GM03348 (cell line): Measurements from ENCODE around the gene MYF5.

Source experiments
- DNase-seq: peaks from one replicate; pipeline ENCODE4 v3.0.0; 2012; ENCODE audit warnings: low spot score

MYF5 gene

GRCh38 chr12:80716696-80717469 is at the start of gene MYF5:
TSS of gene MYF5 (plus strand) at chr12:80716912. CDS start at chr12:80717064, 152 bp downstream.
- DNase-seq = no peak

- no peak for DNase-seq
Observed at GRCh38 chr12:80670214-80670613, 46.5 kb upstream of the MYF5 start.

- peak; percentile 4 for DNase-seq
Observed at GRCh38 chr12:80676042-80676636, 40.6 kb upstream of the MYF5 start.

GRCh38 chr12:80676856-80677255 is 39.9 kb upstream of the MYF5 start:
- no peak for DNase-seq

- DNase-seq = no peak
Observed at GRCh38 chr12:80677994-80678393, 38.7 kb upstream of the MYF5 start.

- DNase-seq = no peak
Observed at GRCh38 chr12:80679346-80680131, 37.2 kb upstream of the MYF5 start.

GRCh38 chr12:80681287-80681686 is 35.4 kb upstream of the MYF5 start:
- DNase-seq = no peak

- DNase-seq = no peak
Observed at GRCh38 chr12:80681786-80682185, 34.9 kb upstream of the MYF5 start.

GRCh38 chr12:80684077-80684495 is 32.6 kb upstream of the MYF5 start:
- DNase-seq = no peak

- no peak for DNase-seq
Observed at GRCh38 chr12:80690090-80690489, 26.6 kb upstream of the MYF5 start.

GRCh38 chr12:80690513-80690912 is 26.2 kb upstream of the MYF5 start:
- no peak for DNase-seq

- DNase-seq = no peak
Observed at GRCh38 chr12:80692114-80692513, 24.6 kb upstream of the MYF5 start.

GRCh38 chr12:80697270-80697887 is 19.3 kb upstream of the MYF5 start:
- no peak for DNase-seq

GRCh38 chr12:80698256-80698655 is 18.5 kb upstream of the MYF5 start:
- DNase-seq = no peak

GRCh38 chr12:80698847-80699542 is 17.7 kb upstream of the MYF5 start:
- DNase-seq = no peak

GRCh38 chr12:80700327-80700726 is 16.4 kb upstream of the MYF5 start:
- no peak for DNase-seq

- DNase-seq = no peak
Observed at GRCh38 chr12:80701388-80701787, 15.3 kb upstream of the MYF5 start.

GRCh38 chr12:80702889-80703805 is 13.6 kb upstream of the MYF5 start:
- peak; percentile 43 for DNase-seq

- no peak for DNase-seq
Observed at GRCh38 chr12:80704420-80704819, 12.3 kb upstream of the MYF5 start.

GRCh38 chr12:80707126-80707829 is 9.4 kb upstream of the MYF5 start, which contains the start of gene MYF6:
TSS of gene MYF6 (plus strand) at chr12:80707634. CDS start at chr12:80707720, 86 bp downstream.
- no peak for DNase-seq
